ENCODE measurements around the gene SLC39A13.

Gene SLC39A13

GRCh38 chr11:47403135-47403534 is 5.3 kb upstream of the SLC39A13 start:
- no peak for DNase-seq (ENCODE audit: low read depth, low spot score)

GRCh38 chr11:47403571-47403970 is 4.8 kb upstream of the SLC39A13 start:
- no peak for DNase-seq (ENCODE audit: low read depth, low spot score)

GRCh38 chr11:47406896-47407745 is 1.3 kb upstream of the SLC39A13 start:
- DNase-seq (ENCODE audit: low read depth, low spot score), result no peak

GRCh38 chr11:47408598-47409439 is 429 bp downstream of the SLC39A13 start:
- DNase-seq (ENCODE audit: low read depth, low spot score), result no peak

GRCh38 chr11:47409440-47410369 is 1.3 kb downstream of the SLC39A13 start:
- DNase-seq (ENCODE audit: low read depth, low spot score), result no peak

- no peak for DNase-seq (ENCODE audit: low read depth, low spot score)
These were observed 2.2 kb downstream of the SLC39A13 start for GRCh38 chr11:47410370-47411264.

GRCh38 chr11:47411884-47412746 is 3.7 kb downstream of the SLC39A13 start:
- DNase-seq (ENCODE audit: low read depth, low spot score), result no peak

GRCh38 chr11:47413351-47413750 is 5.0 kb downstream of the SLC39A13 start:
- no peak for DNase-seq (ENCODE audit: low read depth, low spot score)

GRCh38 chr11:47413908-47414684 is 5.7 kb downstream of the SLC39A13 start:
- no peak for DNase-seq (ENCODE audit: low read depth, low spot score)

- no peak for DNase-seq (ENCODE audit: low read depth, low spot score)
These were observed 6.3 kb downstream of the SLC39A13 start for GRCh38 chr11:47414685-47415070.

- no peak for DNase-seq (ENCODE audit: low read depth, low spot score)
These were observed 6.9 kb downstream of the SLC39A13 start for GRCh38 chr11:47415091-47415854.

- DNase-seq (ENCODE audit: low read depth, low spot score), result no peak
These were observed 7.6 kb downstream of the SLC39A13 start for GRCh38 chr11:47415949-47416472.

- DNase-seq (ENCODE audit: low read depth, low spot score), result no peak
These were observed 9.3 kb downstream of the SLC39A13 start for GRCh38 chr11:47417712-47418111.

- DNase-seq (ENCODE audit: low read depth, low spot score), result no peak
These were observed 10.3 kb downstream of the SLC39A13 start for GRCh38 chr11:47418454-47419259.

GRCh38 chr11:47425611-47426010 is 17.2 kb downstream of the SLC39A13 start:
- no peak for DNase-seq (ENCODE audit: low read depth, low spot score)

GRCh38 chr11:47426062-47426956 is 17.9 kb downstream of the SLC39A13 start, which contains the start of gene PSMC3:
Gene PSMC3 (minus strand): TSS chr11:47426439. CDS start chr11:47426279, 160 bp downstream.
- no peak for DNase-seq (ENCODE audit: low read depth, low spot score)

Measured in iPS DF 19.7 (cell line).